Bronchial epithelial cell (primary cell): ENCODE results near the gene KRT20. TPM values are rescaled to one million over a fixed set of nuclear protein-coding genes. Genes with fewer than 3 reads are reported as not detected.
A peak's percentile ranks its signal among the peaks of the same experiment; 100 is the strongest.
"Not testable (repeated sequence)": the region's sequence is repeated elsewhere in the genome, so short reads cannot be mapped to it uniquely, and the experiment has no call there.

Source experiments
- DNase-seq: peaks from one replicate; pipeline ENCODE4 v3.0.0-alpha.2; 2010; ENCODE audit warnings: low read depth
- FAIRE-seq: peaks from 2 replicates; lab custom pipeline; 2011; peaks lifted over from hg19 to GRCh38; lab: Jason Lieb, UNC
- H3K27me3 ChIP-seq: 2 replicates; pipeline ENCODE4 v1.5.1; 2011; ENCODE audit warnings: low read length; ENCODE audit not compliant: control insufficient read depth, insufficient read depth
- H3K36me3 ChIP-seq: 2 replicates; pipeline ENCODE4 v1.5.1; 2011; ENCODE audit warnings: low read length; ENCODE audit not compliant: control insufficient read depth, insufficient read depth
- H3K4me3 ChIP-seq: 2 replicates; pipeline ENCODE4 v1.5.1; 2011; ENCODE audit warnings: mild to moderate bottlenecking, low read depth, low read length, control low read depth
- CTCF ChIP-seq: IDR thresholded peaks from 2 replicates; pipeline ENCODE4 v1.5.1; 2011; ENCODE audit warnings: mild to moderate bottlenecking, moderate library complexity, low read length, control low read depth, inconsistent platforms; ENCODE audit not compliant: insufficient read depth, severe bottlenecking
- total RNA-seq: library from RNA; depleted of rRNA; stranded (reverse); fragments of >200 nt; gene quantifications from 2 replicates; pipeline ENCODE4 v1.2.1, GENCODE V29; 2014

KRT20 gene
- total RNA-seq, 1 donor from 2014 or later: not detected

- DNase-seq (no peak), FAIRE-seq (no peak)
- no peaks in the 10 kb centered on the region for H3K27me3 ChIP-seq
- no peak for TF ChIP-seq CTCF
- no peak overlapping the region for H3K4me3 ChIP-seq
- H3K36me3 ChIP-seq: no peaks in the 10 kb centered on the region
These were observed 14.9 kb downstream of the KRT20 start for GRCh38 chr17:40870136-40870535.

GRCh38 chr17:40866838-40867237 lies 18.2 kb downstream of the KRT20 start, which contains the start of gene KRT12:
Gene KRT12 (minus strand): TSS chr17:40867223. CDS start chr17:40867186, 37 bp downstream.
- no peaks in the 10 kb centered on the region for H3K36me3 ChIP-seq
- H3K27me3 ChIP-seq: no peaks in the 10 kb centered on the region
- TF ChIP-seq CTCF: no peak
- FAIRE-seq (no peak), DNase-seq (no peak)
- H3K4me3 ChIP-seq: no peak within 1 kb of the TSS

- no peaks in the 10 kb centered on the region for H3K27me3 ChIP-seq
- H3K4me3 ChIP-seq: no peak overlapping the region
- no peaks in the 10 kb centered on the region for H3K36me3 ChIP-seq
- DNase-seq (no peak), FAIRE-seq (no peak)
- no peak for TF ChIP-seq CTCF
These were observed 20.2 kb downstream of the KRT20 start for GRCh38 chr17:40864661-40865390.

GRCh38 chr17:40862985-40863733 lies 21.9 kb downstream of the KRT20 start:
- Histone ChIP-seq H3K27me3 (no peaks in the 10 kb centered on the region), H3K36me3 (no peaks in the 10 kb centered on the region), H3K4me3 (no peak overlapping the region)
- DNase-seq: no peak
- peak; percentile 46 for TF ChIP-seq CTCF
- FAIRE-seq: peak; percentile 40

GRCh38 chr17:40859536-40859935 lies 25.5 kb downstream of the KRT20 start:
- no peak for TF ChIP-seq CTCF
- H3K27me3 ChIP-seq: no peaks in the 10 kb centered on the region
- FAIRE-seq: no peak
- DNase-seq: no peak
- no peaks in the 10 kb centered on the region for H3K36me3 ChIP-seq
- no peak overlapping the region for H3K4me3 ChIP-seq

GRCh38 chr17:40858667-40859066 lies 26.4 kb downstream of the KRT20 start:
- not testable (repeated sequence) for H3K4me3 ChIP-seq, FAIRE-seq, DNase-seq, H3K27me3 ChIP-seq, H3K36me3 ChIP-seq
